ENCODE results near the gene CCDC167. TPM values are rescaled to one million over a fixed set of nuclear protein-coding genes. Genes with fewer than 3 reads are reported as not detected.

The CCDC167 gene
- total and polyA plus RNA-seq, 2 of the 8 experiments (the other 6 are each of a cell fraction or from before 2014, with no cell fraction given), result 11.0 to 26.5 TPM

DNA sequence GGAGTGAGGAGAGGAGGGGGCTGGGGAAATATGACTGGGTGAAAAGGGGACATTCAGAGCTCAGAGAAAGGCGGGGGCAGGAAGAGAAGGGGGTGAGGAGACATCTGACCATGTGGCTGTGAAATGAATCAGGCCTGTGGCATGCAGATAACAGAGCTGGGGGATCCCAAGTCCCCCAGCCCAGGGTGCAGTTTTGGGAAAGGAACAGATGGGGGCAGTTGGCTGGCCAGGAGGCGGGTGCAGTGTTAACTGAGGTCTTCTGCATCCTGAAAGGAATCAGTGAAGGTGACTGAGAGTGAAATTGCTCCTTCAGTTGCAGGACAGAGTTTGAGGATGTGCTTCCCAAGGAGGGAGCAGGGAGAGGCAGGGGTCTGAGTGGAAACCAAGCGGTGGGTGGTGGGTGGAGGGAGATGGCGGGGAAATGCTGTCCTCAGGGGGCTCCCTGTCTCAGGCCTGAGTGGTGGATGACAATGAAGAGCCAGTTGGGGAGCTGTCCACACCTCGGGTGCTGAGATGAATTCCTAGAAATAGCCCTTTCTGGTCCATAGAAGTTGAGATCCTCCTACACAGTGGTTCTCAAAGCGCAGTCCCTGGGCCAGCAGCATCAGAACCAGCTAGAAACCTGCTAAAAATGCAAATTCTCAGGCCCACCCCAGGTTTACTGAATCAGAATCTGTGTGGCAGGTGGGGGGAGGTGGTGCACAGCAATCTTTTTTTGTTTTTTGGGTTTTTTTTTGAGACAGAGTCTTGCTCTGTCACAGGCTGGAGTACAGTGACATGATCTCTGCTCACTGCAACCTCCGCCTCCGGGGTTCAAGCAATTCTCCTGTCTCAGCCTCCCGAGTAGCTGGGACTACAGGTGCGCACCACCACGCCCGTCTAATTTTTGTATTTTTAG, 26.0 kb upstream of the CCDC167 start:
- H4K91ac ChIP-seq (replicated peaks; ENCODE audit: insufficient read length, low read length), result no peak overlapping the region
- H3K4ac ChIP-seq (replicated peaks; ENCODE audit: insufficient read length, low read depth, low read length), result no peak overlapping the region
- no peak overlapping the region for H4K5ac ChIP-seq (ENCODE audit: insufficient read length, low read depth, low read length)
- H3K27me3 ChIP-seq (replicated peaks in 1 of 4; ENCODE audit: control insufficient read depth in 3 of 4, extremely low read depth in 1 of 4, insufficient read depth in 3 of 4, low read length in 3 of 4), result 0 out of 7 replicates have a peak, but pooled peaks cover 0 to 2% (median 0%) of the 10 kb centered on the region in 4 experiments
- no peak overlapping the region for H3K4me3 ChIP-seq (ENCODE audit: extremely low read depth in 1 of 4, insufficient read depth in 2 of 4, low read depth in 3 of 4, low read length in 4 of 4)
- H2AK5ac ChIP-seq (ENCODE audit: low read depth, low read length), result no peak overlapping the region
- no peak overlapping the region for H2BK5ac ChIP-seq (ENCODE audit: low read depth, low read length)
- H2BK12ac ChIP-seq (ENCODE audit: low read depth, low read length), result no peak overlapping the region
- no peak overlapping the region for H3K4me2 ChIP-seq (ENCODE audit: insufficient read depth in 1 of 2, low read depth in 2 of 2, low read length in 2 of 2)
- H3K14ac ChIP-seq (ENCODE audit: insufficient read length), result no peak overlapping the region
- no peak for FAIRE-seq
- H3K36me3 ChIP-seq (ENCODE audit: control insufficient read depth in 2 of 4, insufficient read depth in 4 of 4, low read length in 3 of 4), result no peaks in the 10 kb centered on the region
- H2BK20ac ChIP-seq (ENCODE audit: low read length), result no peak overlapping the region
- ChIA-PET POLR2A (ENCODE audit: partially characterized antibody) (interaction anchor here (1.0 to 1.9 kb wide), 3 partner anchors 9 to 13 kb away, joined by 3 to 7 read pairs (median 5); no protein-coding TSS in a partner anchor), CTCF (ENCODE audit: partially characterized antibody) (interaction anchor here (0.7 to 9.9 kb wide), 18 partner anchors 10 to 672 kb away, joined by 3 to 80 read pairs (median 4); no protein-coding TSS in a partner anchor)
- no peak overlapping the region for H4K8ac ChIP-seq (ENCODE audit: extremely low read depth, insufficient read depth, low read length)
- no peak overlapping the region for H3K9ac ChIP-seq (replicated peaks in 1 of 4; ENCODE audit: extremely low read depth in 1 of 4, low read depth in 3 of 4, low read length in 3 of 4)
- DNase-seq (ENCODE audit: low read depth in 1 of 2, low spot score in 2 of 2), result peak in 1 of 2 experiments; percentile 82
- 76% methylated on average over 12 of the region's 12 CpGs; no CpG with 5 or more reads in 1 of the 2 experiments for WGBS, 2 experiments (ENCODE audit: extremely low coverage in 1 of 2, insufficient coverage in 1 of 2, insufficient read length in 1 of 2, insufficient replicate concordance in 2 of 2, low coverage in 1 of 2, low lambda C conversion rate in 2 of 2, missing lambda C conversion rate in 1 of 2)
- no peaks in the 10 kb centered on the region for H3K9me3 ChIP-seq (ENCODE audit: insufficient read depth in 2 of 2, low read depth in 1 of 2, low read length in 1 of 2)
- no peaks in the 10 kb centered on the region; a peak in 2 of 7 replicates for H3K4me1 ChIP-seq (replicated peaks in 1 of 4; ENCODE audit: control insufficient read depth in 3 of 4, insufficient read depth in 4 of 4, low read length in 3 of 4)
- no peak overlapping the region for H3K23ac ChIP-seq (ENCODE audit: insufficient read length)
- H3K79me1 ChIP-seq (ENCODE audit: low read depth, low read length), result no peaks in the 10 kb centered on the region
- no peak overlapping the region for H2BK15ac ChIP-seq (ENCODE audit: low read length)
- H4K20me1 ChIP-seq (replicated peaks in 1 of 2; ENCODE audit: control insufficient read depth in 1 of 2, insufficient read depth in 2 of 2, low read length in 2 of 2), result peaks cover 0 to 2% of the 10 kb centered on the region in 2 experiments
- H3K56ac ChIP-seq (replicated peaks; ENCODE audit: insufficient read length, low read depth, low read length), result no peak overlapping the region
- H3K79me2 ChIP-seq (ENCODE audit: control insufficient read depth in 1 of 2, insufficient read depth in 2 of 2, low read length in 2 of 2), result no peaks in the 10 kb centered on the region
- H3K18ac ChIP-seq (ENCODE audit: extremely low read depth, low read length), result no peak overlapping the region
- peaks cover 3% of the 10 kb centered on the region; the same call in 1 of the 2 replicates for H3K23me2 ChIP-seq (ENCODE audit: low read depth, low read length)
- no peak overlapping the region for H2BK120ac ChIP-seq (replicated peaks; ENCODE audit: low read depth, low read length)
- no peak overlapping the region for H2AFZ ChIP-seq (ENCODE audit: low read length)
- H3K27ac ChIP-seq (ENCODE audit: low read depth, low read length), result no peak overlapping the region
- TF ChIP-seq JUN (IDR thresholded peaks at IDR 0.05; ENCODE audit: low read depth, low read length) (no peak), RAD21 (IDR thresholded peaks at IDR 0.05 in 1 of 2, conservative IDR thresholded peaks at IDR 0.05 in 1 of 2; ENCODE audit: low read depth in 2 of 2, low read length in 2 of 2) (0 out of 4 replicates have a peak, but pooled peaks of 1 of the 2 experiments have one; percentile 1), CTCF (IDR thresholded peaks at IDR 0.05; ENCODE audit: control extremely low read depth in 1 of 3, insufficient read depth in 1 of 3, low read depth in 1 of 3, low read length in 3 of 3) (peak in 2 of 3 experiments; percentile 0 to 14; a peak in 1 of 4 replicates), SRF (IDR thresholded peaks at IDR 0.05; ENCODE audit: low read depth, low read length) (no peak), SIN3A (conservative IDR thresholded peaks at IDR 0.05 in 1 of 2, IDR thresholded peaks at IDR 0.05 in 1 of 2; ENCODE audit: low read depth in 1 of 2, low read length in 2 of 2) (peak; percentile 78 to 87; a peak in 2 of 4 replicates), TBP (IDR thresholded peaks at IDR 0.05; ENCODE audit: low read depth, low read length) (no peak)
